ENCODE data around the gene KIF2A.
A peak's percentile ranks its signal among the peaks of the same experiment; 100 is the strongest.
"Not testable (repeated sequence)": the region's sequence is repeated elsewhere in the genome, so short reads cannot be mapped to it uniquely, and the experiment has no call there.

The KIF2A gene

DNA sequence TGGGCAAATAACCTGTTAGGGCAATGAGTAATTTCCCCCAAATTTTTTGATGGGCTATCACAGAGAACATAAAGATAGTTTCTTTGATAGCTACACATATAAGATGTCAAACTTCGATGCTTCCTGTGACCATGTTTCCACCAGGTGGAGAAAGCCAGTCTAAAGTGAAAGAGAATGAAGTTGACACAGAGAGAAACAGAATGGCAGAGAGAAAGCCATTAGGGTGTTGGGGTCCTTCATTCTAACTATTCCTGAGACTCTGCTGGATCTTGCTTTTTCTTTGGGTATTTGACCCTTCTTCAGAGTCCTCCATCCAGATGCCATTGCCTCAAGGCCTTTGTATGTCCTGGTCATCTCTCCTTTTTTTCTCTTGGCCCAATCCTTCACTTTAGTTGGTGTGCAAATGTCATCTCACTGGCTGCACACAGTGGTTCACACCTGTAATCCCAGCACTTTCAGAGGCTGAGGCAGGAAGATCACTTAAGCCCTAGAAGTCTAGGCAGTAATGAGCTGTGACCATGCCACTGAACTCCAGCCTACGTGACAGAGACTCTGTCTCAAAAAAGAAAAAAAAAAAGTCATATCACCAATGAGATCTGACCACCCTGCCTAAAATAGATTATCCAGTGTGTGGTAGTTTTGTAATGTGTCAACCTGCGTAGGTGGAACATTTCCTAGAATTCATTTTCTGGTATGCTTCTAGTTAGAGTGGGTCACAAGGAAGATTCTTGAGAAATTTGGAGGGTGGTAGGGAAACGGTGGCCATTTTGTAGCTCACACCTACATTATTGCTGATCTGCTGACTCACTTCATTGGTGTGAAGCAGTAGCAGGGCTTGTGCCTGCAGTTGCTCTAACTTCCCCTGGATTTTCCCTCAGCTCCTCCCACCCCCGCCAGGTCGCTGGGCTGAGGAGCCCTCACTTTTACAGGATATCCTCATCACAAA is 20.8 kb upstream of the KIF2A start:
- Histone ChIP-seq H3K4me3 (ENCODE audit: low read depth, low read length) (no peak overlapping the region), H3K4me1 (no peaks in the 10 kb centered on the region), H3K36me3 (no peaks in the 10 kb centered on the region), H3K27me3 (no peaks in the 10 kb centered on the region; the same call in 1 of the 2 replicates), H3K9me3 (no peaks in the 10 kb centered on the region)
- TF ChIP-seq, protein P1, sequence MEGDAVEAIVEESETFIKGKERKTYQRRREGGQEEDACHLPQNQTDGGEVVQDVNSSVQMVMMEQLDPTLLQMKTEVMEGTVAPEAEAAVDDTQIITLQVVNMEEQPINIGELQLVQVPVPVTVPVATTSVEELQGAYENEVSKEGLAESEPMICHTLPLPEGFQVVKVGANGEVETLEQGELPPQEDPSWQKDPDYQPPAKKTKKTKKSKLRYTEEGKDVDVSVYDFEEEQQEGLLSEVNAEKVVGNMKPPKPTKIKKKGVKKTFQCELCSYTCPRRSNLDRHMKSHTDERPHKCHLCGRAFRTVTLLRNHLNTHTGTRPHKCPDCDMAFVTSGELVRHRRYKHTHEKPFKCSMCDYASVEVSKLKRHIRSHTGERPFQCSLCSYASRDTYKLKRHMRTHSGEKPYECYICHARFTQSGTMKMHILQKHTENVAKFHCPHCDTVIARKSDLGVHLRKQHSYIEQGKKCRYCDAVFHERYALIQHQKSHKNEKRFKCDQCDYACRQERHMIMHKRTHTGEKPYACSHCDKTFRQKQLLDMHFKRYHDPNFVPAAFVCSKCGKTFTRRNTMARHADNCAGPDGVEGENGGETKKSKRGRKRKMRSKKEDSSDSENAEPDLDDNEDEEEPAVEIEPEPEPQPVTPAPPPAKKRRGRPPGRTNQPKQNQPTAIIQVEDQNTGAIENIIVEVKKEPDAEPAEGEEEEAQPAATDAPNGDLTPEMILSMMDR (IDR thresholded peaks at IDR 0.05; ENCODE audit: low read depth, low read length), result no peak
- DNase-seq, result no peak

DNA sequence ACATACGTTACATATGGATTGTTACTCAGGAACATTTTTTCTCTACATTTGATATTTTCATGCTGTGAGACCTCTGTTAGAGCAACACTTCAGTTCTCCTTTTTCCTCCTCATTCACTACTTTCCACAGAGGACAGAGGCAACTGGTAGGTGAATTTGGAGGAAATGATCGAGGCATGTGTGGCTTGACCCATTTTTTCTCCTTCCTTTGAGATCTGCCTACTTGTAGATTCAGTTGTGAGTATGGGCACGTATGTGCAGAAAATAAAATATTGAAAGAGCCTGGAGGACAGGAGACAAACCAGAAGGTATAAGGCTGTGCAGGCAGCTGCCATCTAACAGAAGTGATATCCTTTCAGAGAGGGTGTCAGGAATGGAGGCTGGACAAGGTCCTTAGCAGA is 19.2 kb upstream of the KIF2A start:
- TF ChIP-seq, protein P1 (IDR thresholded peaks at IDR 0.05; ENCODE audit: low read depth, low read length), result no peak
- no peak for DNase-seq
- no peaks in the 10 kb centered on the region for H3K36me3 ChIP-seq
- no peaks in the 10 kb centered on the region; the same call in 1 of the 2 replicates for H3K27me3 ChIP-seq
- no peaks in the 10 kb centered on the region for H3K9me3 ChIP-seq
- H3K4me1 ChIP-seq, result no peaks in the 10 kb centered on the region
- no peak overlapping the region for H3K4me3 ChIP-seq (ENCODE audit: low read depth, low read length)

DNA sequence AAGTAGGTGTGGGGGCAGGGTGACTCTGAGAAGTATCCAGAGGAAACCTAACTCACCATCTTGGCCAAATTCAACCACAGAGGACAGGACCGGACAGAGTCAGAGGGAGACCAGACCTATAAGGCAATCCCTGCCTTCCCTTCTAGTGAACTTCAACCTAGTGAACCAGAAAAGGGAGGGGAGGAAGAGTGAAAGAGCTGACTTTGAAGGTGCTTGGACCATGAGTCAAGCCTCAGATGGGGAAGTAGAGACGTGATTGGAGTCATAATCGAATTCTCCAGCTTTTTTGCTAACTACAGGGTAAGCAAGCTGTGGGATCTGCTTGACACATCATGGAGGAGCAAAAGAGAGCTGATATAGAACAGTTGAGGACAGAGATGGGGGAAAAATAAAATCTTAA is 18.8 kb upstream of the KIF2A start:
- DNase-seq, result no peak
- TF ChIP-seq, protein P1 (IDR thresholded peaks at IDR 0.05; ENCODE audit: low read depth, low read length), result no peak
- H3K4me3 ChIP-seq (ENCODE audit: low read depth, low read length), result no peak overlapping the region
- H3K9me3 ChIP-seq, result no peaks in the 10 kb centered on the region
- no peaks in the 10 kb centered on the region; the same call in 1 of the 2 replicates for H3K27me3 ChIP-seq
- H3K36me3 ChIP-seq, result no peaks in the 10 kb centered on the region
- H3K4me1 ChIP-seq, result no peaks in the 10 kb centered on the region

DNA sequence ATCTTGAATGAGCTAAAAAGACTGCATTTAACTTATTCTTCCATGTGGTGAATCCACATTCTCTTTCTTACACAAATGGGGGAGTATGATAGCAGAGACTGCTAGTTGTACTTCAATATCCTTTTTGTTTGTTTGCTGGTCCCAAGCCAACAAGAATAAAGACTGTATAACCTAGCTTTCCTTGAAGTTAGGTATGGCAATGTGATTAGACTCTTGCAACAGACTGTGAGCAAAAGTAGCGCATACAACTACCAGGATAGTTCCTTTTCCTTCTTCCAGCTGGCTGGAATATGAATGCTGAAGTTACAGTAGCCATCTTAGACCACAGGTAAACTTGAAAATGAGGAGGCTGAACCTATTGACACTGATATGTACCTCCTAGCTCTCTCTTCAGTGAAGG is 17.9 kb upstream of the KIF2A start:
- H3K4me3 ChIP-seq (ENCODE audit: low read depth, low read length), result no peak overlapping the region
- DNase-seq, result no peak
- no peaks in the 10 kb centered on the region for H3K27me3 ChIP-seq
- no peaks in the 10 kb centered on the region for H3K9me3 ChIP-seq
- H3K36me3 ChIP-seq, result no peaks in the 10 kb centered on the region
- H3K4me1 ChIP-seq, result no peaks in the 10 kb centered on the region
- TF ChIP-seq, protein P1 (IDR thresholded peaks at IDR 0.05; ENCODE audit: low read depth, low read length), result no peak

DNA sequence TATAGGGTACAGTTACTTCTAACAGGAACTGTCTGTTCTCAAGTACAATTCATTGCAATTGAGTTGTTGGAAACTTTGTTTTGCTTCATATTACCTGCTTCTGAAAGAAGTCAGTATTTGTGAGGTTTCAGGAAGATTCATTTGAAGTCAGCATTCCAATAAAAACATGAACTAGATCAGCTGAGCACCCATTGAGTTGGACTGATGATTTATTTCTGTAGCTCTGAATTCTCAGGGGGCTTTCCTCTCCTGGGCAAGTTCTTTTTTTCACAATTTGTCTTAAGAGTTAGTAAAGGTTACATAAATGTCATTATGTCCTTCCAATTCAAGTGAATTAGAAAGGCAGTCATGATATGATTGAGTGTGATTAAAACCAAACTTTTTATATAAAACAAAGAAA is 16.2 kb upstream of the KIF2A start:
- H3K4me1 ChIP-seq, result no peaks in the 10 kb centered on the region
- TF ChIP-seq, protein P1 (IDR thresholded peaks at IDR 0.05; ENCODE audit: low read depth, low read length), result no peak
- no peak overlapping the region for H3K4me3 ChIP-seq (ENCODE audit: low read depth, low read length)
- H3K36me3 ChIP-seq, result no peaks in the 10 kb centered on the region
- DNase-seq, result no peak
- no peaks in the 10 kb centered on the region for H3K9me3 ChIP-seq
- no peaks in the 10 kb centered on the region for H3K27me3 ChIP-seq

DNA sequence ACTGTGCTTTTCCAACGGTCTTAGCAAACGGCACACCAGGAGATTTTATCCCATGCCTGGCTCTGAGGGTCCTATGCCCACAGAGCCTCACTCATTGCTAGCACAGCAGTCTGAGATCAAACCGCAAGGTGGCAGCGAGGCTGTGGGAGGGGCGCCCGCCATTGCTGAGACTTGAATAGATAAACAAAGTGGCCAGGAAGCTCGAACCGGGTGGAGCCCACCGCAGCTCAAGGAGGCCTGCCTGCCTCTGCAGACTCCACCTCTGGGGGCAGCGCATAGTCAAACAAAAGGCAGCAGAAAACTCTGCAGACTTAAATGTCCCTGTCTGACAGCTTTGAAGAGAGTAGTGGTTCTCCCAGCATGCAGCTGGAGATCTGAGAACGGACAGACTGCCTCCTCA is 14.2 kb upstream of the KIF2A start:
- peak; percentile 37 for DNase-seq
- H3K4me3 ChIP-seq (ENCODE audit: low read depth, low read length); H3K4me1 ChIP-seq; H3K36me3 ChIP-seq; H3K27me3 ChIP-seq; H3K9me3 ChIP-seq: not testable (repeated sequence)
- TF ChIP-seq, protein P1 (IDR thresholded peaks at IDR 0.05; ENCODE audit: low read depth, low read length), result peak; percentile 23; the same call in 1 of the 2 replicates

All from BE2C (cell line).